Kidney epithelial cell (primary cell): ENCODE data around the gene TNFRSF4. TPM values are rescaled to one million over a fixed set of nuclear protein-coding genes. Genes with fewer than 3 reads are reported as not detected.

Experiments
- DNase-seq: peaks from one replicate; pipeline ENCODE4 v3.0.0-alpha.2; 2010; ENCODE audit warnings: low read depth
- H3K27me3 ChIP-seq: 2 replicates; pipeline ENCODE4 v1.6.0; 2011; ENCODE audit warnings: low read length; ENCODE audit not compliant: control insufficient read depth, insufficient read depth
- H3K36me3 ChIP-seq: 2 replicates; pipeline ENCODE4 v1.5.1; 2011; ENCODE audit warnings: low read length; ENCODE audit not compliant: control insufficient read depth, insufficient read depth
- H3K4me3 ChIP-seq: 2 replicates; pipeline ENCODE4 v1.5.1; 2011; ENCODE audit warnings: low read depth, mild to moderate bottlenecking, control low read depth, low read length
- CTCF ChIP-seq: IDR thresholded peaks from 2 replicates; pipeline ENCODE4 v1.5.1; 2011; ENCODE audit warnings: mild to moderate bottlenecking, moderate library complexity, low read length, control low read depth, inconsistent platforms; ENCODE audit not compliant: insufficient read depth, poor library complexity, severe bottlenecking
- total RNA-seq: library from RNA; depleted of rRNA; stranded (reverse); fragments of >200 nt; gene quantifications from 2 replicates; pipeline ENCODE4 v1.2.3, GENCODE V29; 2015

The TNFRSF4 gene
- total RNA-seq, 1 donor from 2014 or later: 0.25 TPM

DNA sequence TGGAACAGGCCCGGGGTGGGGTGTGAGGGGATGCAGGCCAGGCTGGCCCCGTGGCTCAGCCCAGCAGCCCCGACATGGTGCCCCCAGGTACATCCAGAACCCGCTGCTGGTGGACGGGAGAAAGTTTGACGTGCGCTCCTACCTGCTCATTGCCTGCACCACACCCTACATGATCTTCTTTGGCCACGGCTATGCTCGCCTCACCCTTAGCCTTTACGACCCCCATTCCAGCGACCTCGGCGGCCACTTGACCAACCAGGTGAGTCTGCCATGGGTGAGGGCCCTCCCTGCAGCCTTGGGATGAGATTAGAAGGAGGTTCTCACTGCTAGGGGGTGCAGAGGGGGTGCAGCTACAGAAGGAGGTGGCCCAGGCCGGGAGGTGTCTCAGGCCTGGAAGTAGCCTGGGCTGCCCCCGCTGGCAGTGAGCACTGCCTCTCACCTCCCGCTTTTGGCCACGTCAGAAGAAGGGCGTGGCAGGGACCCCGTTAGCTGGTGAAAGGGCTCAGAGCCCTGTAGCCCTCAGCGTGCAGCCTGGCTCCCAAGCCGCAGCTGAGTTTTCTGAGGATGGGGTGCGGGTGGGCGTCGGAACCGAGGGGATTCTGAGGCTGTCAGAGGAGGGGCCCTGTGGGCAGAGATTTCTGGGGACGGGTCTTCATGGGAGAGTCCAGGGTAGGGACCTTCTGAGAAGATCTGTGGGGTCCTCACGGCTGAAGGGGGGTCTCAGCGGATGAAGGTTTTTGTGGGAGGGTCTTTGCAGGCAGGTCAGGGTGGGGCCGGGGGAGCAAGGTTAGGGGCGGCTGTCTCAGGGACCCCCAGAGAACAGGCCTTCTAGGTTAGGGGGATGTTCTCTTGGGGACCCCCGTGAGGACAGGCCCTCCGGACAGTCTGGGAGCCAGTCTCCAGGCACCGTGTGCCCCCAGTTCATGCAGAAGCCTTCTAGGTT lies 29.8 kb downstream of the TNFRSF4 start:
- Histone ChIP-seq H3K27me3 (peaks cover 9% of the 10 kb centered on the region), H3K4me3 (no peak overlapping the region), H3K36me3 (no peaks in the 10 kb centered on the region)
- no peak for DNase-seq
- TF ChIP-seq CTCF: no peak

GRCh38 chr1:1183221-1183747 lies 30.7 kb downstream of the TNFRSF4 start:
- no peak for DNase-seq
- Histone ChIP-seq H3K4me3 (no peak overlapping the region), H3K36me3 (no peaks in the 10 kb centered on the region), H3K27me3 (peaks cover 15% of the 10 kb centered on the region)
- no peak for TF ChIP-seq CTCF

GRCh38 chr1:1182491-1183220 lies 31.3 kb downstream of the TNFRSF4 start:
- TF ChIP-seq CTCF: no peak
- Histone ChIP-seq H3K27me3 (peaks cover 19% of the 10 kb centered on the region), H3K36me3 (no peaks in the 10 kb centered on the region), H3K4me3 (no peak overlapping the region)
- DNase-seq: no peak

- Histone ChIP-seq H3K36me3 (no peaks in the 10 kb centered on the region), H3K4me3 (no peak overlapping the region), H3K27me3 (peaks cover 25% of the 10 kb centered on the region)
- DNase-seq: no peak
- no peak for TF ChIP-seq CTCF
These were observed 32.0 kb downstream of the TNFRSF4 start for GRCh38 chr1:1181938-1182410.

GRCh38 chr1:1181129-1181937 lies 32.6 kb downstream of the TNFRSF4 start:
- Histone ChIP-seq H3K36me3 (no peaks in the 10 kb centered on the region), H3K4me3 (no peak overlapping the region), H3K27me3 (peaks cover 32% of the 10 kb centered on the region)
- no peak for TF ChIP-seq CTCF
- no peak for DNase-seq
